A375 (cell line): ENCODE results near the gene ERAS. TPM values are rescaled to one million over a fixed set of nuclear protein-coding genes. Genes with fewer than 3 reads are reported as not detected.

Experiments
- small RNA-seq: library from RNA; depleted of rRNA; stranded (forward); fragments of <200 nt; gene quantifications from one replicate; pipeline ENCODE3, GENCODE V24; 2014
- total RNA-seq: library from RNA; depleted of rRNA; stranded (reverse); fragments of >200 nt; shearing (Covaris generic); gene quantifications from 2 replicates; pipeline ENCODE4 v1.2.3, GENCODE V29; 2014; rRNA removed

ERAS gene
- total RNA-seq: not detected in 2 replicates

GRCh38 chrX:48826135-48826875, at the start of gene ERAS:
Gene ERAS, plus strand, starts transcription at chrX:48826513. Its CDS starts 2,611 bp downstream, at chrX:48829124.

GRCh38 chrX:48786341-48786800, 39.9 kb upstream of the ERAS start, which contains the start of gene GATA1:
Gene GATA1, plus strand, starts transcription at chrX:48786590. Its CDS starts 4,520 bp downstream, at chrX:48791110.

GRCh38 chrX:48801280-48802088, 24.8 kb upstream of the ERAS start, which contains the start of gene HDAC6:
Gene HDAC6, plus strand, starts transcription at chrX:48802067. Its CDS starts 626 bp downstream, at chrX:48802693.

DNA sequence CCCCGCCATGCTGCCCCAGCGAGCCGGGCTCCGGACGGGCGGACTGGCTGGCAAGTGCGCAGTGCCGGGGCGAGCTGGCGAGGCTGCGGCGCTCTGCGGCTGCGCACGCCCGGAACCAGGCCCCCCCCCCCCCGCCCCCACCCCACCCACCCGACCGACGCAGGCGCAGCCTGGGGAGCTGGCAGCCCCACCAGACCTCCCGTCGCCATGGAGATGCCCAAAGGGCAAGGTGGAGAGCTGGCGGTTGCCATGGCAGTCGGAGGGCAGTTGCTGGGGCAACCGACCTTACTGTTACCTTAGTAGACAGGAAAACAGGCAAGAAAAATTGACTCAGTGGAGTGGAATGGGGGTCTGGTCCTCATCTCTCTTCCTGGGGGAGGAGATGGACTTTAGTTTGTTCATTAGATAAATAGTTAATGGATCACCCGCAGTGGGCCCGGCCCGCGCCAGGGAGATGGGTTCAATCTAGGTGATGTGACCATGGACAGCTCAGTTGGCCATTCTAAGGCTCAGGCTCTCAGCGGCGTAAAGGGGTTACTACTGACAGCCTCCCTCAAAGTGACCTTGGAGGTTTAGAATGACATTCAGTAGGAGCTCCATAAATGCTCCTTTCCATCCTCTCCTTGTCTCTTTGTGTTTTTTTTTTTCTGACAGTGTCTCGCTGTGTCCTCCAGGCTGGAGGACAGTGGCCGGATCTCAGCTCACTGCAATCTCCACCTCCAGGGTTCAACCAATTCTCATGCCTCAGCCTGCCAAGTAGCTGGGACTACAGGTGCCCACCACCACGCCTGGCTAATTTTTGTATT, 9.4 kb downstream of the ERAS start, which contains the start of gene PCSK1N:
PCSK1N (minus strand) TSS at position 87 of the 806 bp plus-strand sequence; CDS start at position 9, 78 bp downstream.

Small RNA genes lying within 50 kb of the gene (small RNA-seq; reads per million reads assigned to genes)
- not detected for gene RNU6-29P

Other genes with a start within 250 kb of the ERAS start
- 135 and 153 TPM in 2 replicates for gene WDR13, start 229.0 kb upstream of the ERAS start, total RNA-seq
- gene WAS, start 142.7 kb upstream of the ERAS start, total RNA-seq: 0.69 and 1.6 TPM in 2 replicates
- 24.2 and 24.8 TPM in 2 replicates for gene SUV39H1, start 129.8 kb upstream of the ERAS start, total RNA-seq
- gene GLOD5, start 64.8 kb upstream of the ERAS start, total RNA-seq: not detected in 2 replicates
- not detected in 2 replicates for gene GATA1, start 39.9 kb upstream of the ERAS start, total RNA-seq
- gene HDAC6, start 24.4 kb upstream of the ERAS start, total RNA-seq: 52.6 and 53.5 TPM in 2 replicates
- 0.94 and 2.3 TPM in 2 replicates for gene PCSK1N, start 9.1 kb downstream of the ERAS start, total RNA-seq
- gene TIMM17B, start 71.3 kb downstream of the ERAS start, total RNA-seq: 87.5 and 103 TPM in 2 replicates
- gene PQBP1, start 71.4 kb downstream of the ERAS start, total RNA-seq: 169 and 185 TPM in 2 replicates
- 31.2 and 31.6 TPM in 2 replicates for gene SLC35A2, start 85.1 kb downstream of the ERAS start, total RNA-seq
- 16.0 and 21.2 TPM in 2 replicates for gene PIM2, start 92.5 kb downstream of the ERAS start, total RNA-seq
- gene OTUD5, start 131.1 kb downstream of the ERAS start, total RNA-seq: 54.6 and 60.1 TPM in 2 replicates
- gene KCND1, start 145.3 kb downstream of the ERAS start, total RNA-seq: 0.30 and 0.96 TPM in 2 replicates
- gene GRIPAP1, start 175.8 kb downstream of the ERAS start, total RNA-seq: 44.3 and 49.3 TPM in 2 replicates
- 41.4 and 48.1 TPM in 2 replicates for gene TFE3, start 216.8 kb downstream of the ERAS start, total RNA-seq
- gene CCDC120, start 232.5 kb downstream of the ERAS start, total RNA-seq: 0.48 and 0.83 TPM in 2 replicates
- 17.2 and 19.5 TPM in 2 replicates for gene PRAF2, start 247.5 kb downstream of the ERAS start, total RNA-seq